ENCODE data around the gene PANK4. TPM values are rescaled to one million over a fixed set of nuclear protein-coding genes. Genes with fewer than 3 reads are reported as not detected.
A peak's percentile ranks its signal among the peaks of the same experiment; 100 is the strongest.

The PANK4 gene
- 10.9 and 13.4 TPM in 2 replicates for polyA plus RNA-seq (2011; rRNA removed)
- polyA minus RNA-seq (2011; rRNA and poly(A)+ RNA removed) = 20.5 and 32.0 TPM in 2 replicates

DNA sequence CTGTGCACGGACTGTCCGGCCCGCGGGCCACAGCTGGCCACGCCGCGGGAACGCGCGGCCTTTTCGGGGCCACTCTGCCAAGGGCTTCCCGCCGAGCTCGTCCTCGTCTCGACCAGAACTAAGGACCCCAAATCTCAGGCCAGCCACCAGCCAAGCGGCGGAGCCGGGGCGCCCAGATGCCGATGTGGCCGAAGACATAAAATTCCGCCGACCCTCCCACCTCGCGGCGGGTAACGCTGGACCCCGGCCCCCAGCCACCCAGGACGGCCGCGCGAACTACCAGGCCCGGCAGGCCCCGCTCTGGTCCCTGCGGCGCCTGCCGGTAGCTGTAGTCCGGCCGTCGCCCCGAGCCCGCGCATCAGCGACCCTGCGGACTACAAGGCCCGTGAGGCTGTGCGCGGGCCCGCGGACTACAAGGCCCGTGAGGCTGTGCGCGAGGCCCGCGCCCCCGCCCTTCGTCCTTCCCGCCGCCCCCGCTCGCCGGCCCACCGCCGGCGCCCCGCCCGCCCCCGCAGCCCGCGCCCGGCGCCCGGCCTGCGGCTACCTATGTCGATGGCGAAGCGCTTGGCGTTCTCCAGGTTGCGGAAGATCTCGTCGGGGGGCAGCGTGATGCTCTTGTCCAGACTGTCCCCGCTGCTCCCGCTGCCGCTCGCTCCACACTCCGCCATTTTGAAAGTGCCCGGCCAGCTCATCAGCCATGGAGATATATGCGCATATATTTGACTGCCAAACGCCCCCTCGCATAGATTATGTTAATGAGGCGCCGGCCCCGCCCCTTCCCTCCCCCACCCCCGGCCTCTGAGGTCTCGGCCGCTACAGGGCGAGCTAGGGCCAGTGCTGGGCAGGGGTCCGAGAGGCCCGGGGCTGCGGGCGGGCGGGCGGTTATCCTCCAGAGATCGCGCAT is at the start of gene PANK4:
PANK4 (minus strand) TSS at position 677 of the 904 bp plus-strand sequence; CDS start at position 668, 9 bp downstream.
- H3K27ac ChIP-seq (ENCODE audit: low read depth, low read length) = peak within 1 kb of the TSS; percentile 39
- peak within 1 kb of the TSS; percentile 86 for H3K4me3 ChIP-seq (ENCODE audit: low read depth, low read length)
- peak; percentile 71 for DNase-seq (ENCODE audit: low read depth, low spot score)
- ChIA-PET POLR2A (interaction anchor here (0.6 to 1.5 kb wide), 8 partner anchors 9 to 321 kb away, joined by 3 to 7 read pairs (median 3); partner anchors contain the start of genes MORN1 and RER1), CTCF (interaction anchor here (0.6 to 1.2 kb wide), 3 partner anchors 22 to 351 kb away, joined by 3 to 4 read pairs (median 3); no protein-coding TSS in a partner anchor)
- H3K9me3 ChIP-seq (ENCODE audit: control insufficient read depth, insufficient read depth, low read length) = no peaks in the 10 kb centered on the region; the same call in 1 of the 2 replicates
- TF ChIP-seq, protein P1, sequence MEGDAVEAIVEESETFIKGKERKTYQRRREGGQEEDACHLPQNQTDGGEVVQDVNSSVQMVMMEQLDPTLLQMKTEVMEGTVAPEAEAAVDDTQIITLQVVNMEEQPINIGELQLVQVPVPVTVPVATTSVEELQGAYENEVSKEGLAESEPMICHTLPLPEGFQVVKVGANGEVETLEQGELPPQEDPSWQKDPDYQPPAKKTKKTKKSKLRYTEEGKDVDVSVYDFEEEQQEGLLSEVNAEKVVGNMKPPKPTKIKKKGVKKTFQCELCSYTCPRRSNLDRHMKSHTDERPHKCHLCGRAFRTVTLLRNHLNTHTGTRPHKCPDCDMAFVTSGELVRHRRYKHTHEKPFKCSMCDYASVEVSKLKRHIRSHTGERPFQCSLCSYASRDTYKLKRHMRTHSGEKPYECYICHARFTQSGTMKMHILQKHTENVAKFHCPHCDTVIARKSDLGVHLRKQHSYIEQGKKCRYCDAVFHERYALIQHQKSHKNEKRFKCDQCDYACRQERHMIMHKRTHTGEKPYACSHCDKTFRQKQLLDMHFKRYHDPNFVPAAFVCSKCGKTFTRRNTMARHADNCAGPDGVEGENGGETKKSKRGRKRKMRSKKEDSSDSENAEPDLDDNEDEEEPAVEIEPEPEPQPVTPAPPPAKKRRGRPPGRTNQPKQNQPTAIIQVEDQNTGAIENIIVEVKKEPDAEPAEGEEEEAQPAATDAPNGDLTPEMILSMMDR (IDR thresholded peaks at IDR 0.05; ENCODE audit: low read depth, low read length) = no peak
- H3K27me3 ChIP-seq (ENCODE audit: control insufficient read depth, insufficient read depth, low read length) = peaks cover 27% of the 10 kb centered on the region

DNA sequence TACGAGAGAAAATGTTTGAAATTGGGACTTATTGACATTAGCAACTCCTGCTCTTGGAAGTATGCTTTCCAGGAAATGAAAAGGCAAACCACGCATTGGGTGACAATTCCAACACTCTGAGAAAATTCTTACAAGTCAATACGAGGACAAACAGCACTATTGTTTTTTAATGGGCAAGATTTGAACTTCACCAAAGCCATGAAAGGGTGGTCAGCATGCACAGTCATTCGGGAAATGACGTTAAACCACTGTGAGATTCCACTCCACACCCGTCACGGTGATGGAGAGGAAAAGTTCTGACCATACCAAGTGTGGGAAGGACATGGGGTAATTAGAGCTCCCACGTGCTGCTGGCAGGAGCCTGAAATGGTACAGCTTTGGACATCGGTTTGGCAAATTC is 48.0 kb upstream of the PANK4 start:
- H3K4me3 ChIP-seq (ENCODE audit: low read depth, low read length) = no peak overlapping the region
- H3K27me3 ChIP-seq (ENCODE audit: control insufficient read depth, insufficient read depth, low read length) = peaks cover 14% of the 10 kb centered on the region
- ChIA-PET CTCF (no interaction called here), POLR2A (no interaction called here)
- H3K27ac ChIP-seq (ENCODE audit: low read depth, low read length) = no peak overlapping the region
- TF ChIP-seq, protein P1 (IDR thresholded peaks at IDR 0.05; ENCODE audit: low read depth, low read length) = no peak
- no peak for DNase-seq (ENCODE audit: low read depth, low spot score)
- H3K9me3 ChIP-seq (ENCODE audit: control insufficient read depth, insufficient read depth, low read length) = no peaks in the 10 kb centered on the region; the same call in 1 of the 2 replicates

DNA sequence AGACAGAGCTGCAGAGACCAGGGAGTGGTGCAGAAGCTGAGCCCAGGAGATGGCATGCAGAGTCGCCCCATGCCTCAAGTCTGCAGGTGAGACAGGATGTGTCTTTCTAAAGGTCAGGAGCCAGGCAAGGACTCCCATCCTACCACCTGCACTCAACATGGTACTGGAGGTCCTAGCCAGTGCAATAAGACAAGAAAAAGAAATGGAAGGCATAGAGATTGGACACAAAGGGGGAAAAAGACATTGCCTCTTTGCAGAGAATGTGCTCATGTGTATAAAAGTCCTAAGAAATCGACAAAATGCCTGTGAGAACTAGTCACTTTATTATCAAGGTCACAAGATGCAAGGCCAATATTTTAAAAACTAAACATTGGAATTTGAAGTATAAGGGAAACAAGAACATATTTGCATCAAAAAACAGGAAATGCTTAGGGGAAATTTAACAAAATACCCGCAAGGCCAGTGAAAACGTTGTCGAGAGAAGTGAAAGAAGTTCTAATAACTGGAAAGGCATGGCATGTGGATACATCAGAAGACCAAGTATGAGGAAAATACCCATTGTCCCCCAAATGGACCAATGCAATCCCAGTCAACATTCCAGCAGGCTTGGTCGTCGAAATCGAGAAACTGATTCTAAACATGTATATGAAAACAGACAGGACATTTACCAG is 47.0 kb upstream of the PANK4 start:
- peaks cover 19% of the 10 kb centered on the region for H3K27me3 ChIP-seq (ENCODE audit: control insufficient read depth, insufficient read depth, low read length)
- no peak overlapping the region for H3K4me3 ChIP-seq (ENCODE audit: low read depth, low read length)
- no peak overlapping the region for H3K27ac ChIP-seq (ENCODE audit: low read depth, low read length)
- no peaks in the 10 kb centered on the region; the same call in 1 of the 2 replicates for H3K9me3 ChIP-seq (ENCODE audit: control insufficient read depth, insufficient read depth, low read length)
- DNase-seq (ENCODE audit: low read depth, low spot score) = no peak
- CTCF ChIA-PET = no interaction called here
- TF ChIP-seq, protein P1 (IDR thresholded peaks at IDR 0.05; ENCODE audit: low read depth, low read length) = no peak
- POLR2A ChIA-PET = no interaction called here

DNA sequence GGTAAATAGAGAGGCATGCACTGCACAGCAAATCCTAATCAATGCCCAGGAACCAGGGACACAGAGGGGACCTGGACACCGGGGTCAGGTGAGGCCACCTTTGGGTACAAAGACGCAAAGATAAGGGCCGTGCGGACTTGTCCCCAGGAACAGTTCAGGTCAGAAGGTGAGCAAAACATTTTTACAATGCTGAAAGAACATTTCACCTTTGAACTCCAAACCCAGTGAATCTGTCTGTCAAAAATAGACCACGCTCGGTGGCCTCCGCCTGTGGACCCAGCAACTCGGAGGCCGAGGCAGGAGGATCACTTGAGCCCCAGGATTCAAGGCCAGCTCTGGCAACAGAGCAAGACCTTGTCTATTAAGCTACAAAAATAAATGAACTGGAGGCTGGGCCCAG is 45.0 kb upstream of the PANK4 start:
- no peak overlapping the region for H3K4me3 ChIP-seq (ENCODE audit: low read depth, low read length)
- ChIA-PET CTCF (interaction anchor here (1.1 kb wide), 1 partner anchor 23 kb away, joined by 3 read pairs; no protein-coding TSS in a partner anchor), POLR2A (no interaction called here)
- no peak overlapping the region for H3K27ac ChIP-seq (ENCODE audit: low read depth, low read length)
- TF ChIP-seq, protein P1 (IDR thresholded peaks at IDR 0.05; ENCODE audit: low read depth, low read length) = no peak
- DNase-seq (ENCODE audit: low read depth, low spot score) = no peak
- peaks cover 18% of the 10 kb centered on the region for H3K27me3 ChIP-seq (ENCODE audit: control insufficient read depth, insufficient read depth, low read length)
- no peaks in the 10 kb centered on the region; the same call in 1 of the 2 replicates for H3K9me3 ChIP-seq (ENCODE audit: control insufficient read depth, insufficient read depth, low read length)
